T47D (cell line): ENCODE results near the gene MCAT.

Experiments
- DNase-seq, 2 experiments: peaks; one replicate each; pipeline versions ENCODE4 v3.0.0 to v3.0.0-alpha.2; 2011 to 2012; ENCODE audit warnings: low read depth in 1 of 2, low spot score in 1 of 2
- JUND ChIP-seq: IDR thresholded peaks from 2 replicates; pipeline ENCODE4 v1.6.1; 2012; ENCODE audit warnings: low read depth
- in situ Hi-C: cut with HindIII; loops from 2 replicates; pipeline ENCODE4 v1.10.0; 2016; ENCODE audit warnings: low sequenced_read_pairs, low pct_unique_long_range_greater_than_20kb

The MCAT gene

DNA sequence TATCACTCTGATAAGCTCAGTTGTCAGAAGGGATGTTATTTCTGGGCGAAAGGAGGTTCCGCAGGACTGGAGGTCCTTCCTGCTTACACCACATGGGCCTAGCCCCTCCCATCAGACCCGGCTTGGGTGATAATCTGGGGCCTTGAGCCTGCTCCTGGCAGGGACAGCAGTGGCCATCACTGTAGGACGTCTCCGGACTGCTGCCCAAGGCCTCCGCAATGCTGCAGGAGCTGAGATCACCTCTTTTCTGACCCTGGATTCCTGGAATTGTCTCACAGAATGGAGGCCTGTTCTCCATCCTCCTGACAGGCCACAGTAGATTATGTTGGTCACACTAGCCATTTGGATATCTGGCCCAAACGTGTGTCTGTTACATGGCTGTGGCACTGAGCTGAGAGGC, 41.9 kb downstream of the MCAT start:
- TF ChIP-seq JUND, result no peak
- in situ Hi-C loops, result no loop called here
- no peak for DNase-seq

DNA sequence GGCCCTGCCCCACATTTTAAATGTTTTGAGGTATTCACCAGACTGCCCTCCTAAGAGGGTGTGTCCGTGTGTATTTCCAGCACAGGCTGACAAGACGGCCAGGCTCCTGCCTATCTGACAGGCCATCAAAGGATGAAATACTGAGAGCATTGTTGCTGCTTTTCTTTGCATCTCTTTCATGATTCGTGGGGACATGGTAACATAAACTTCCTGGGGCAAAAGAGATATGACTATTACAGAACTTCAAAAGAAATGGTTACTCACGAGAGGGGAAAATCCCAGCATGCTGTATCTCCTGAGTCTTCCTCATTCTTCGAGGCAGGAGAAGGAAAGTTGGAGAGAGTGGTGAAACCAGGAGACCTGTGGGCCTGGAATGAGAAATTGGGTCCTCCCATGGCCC, 43.0 kb downstream of the MCAT start:
- DNase-seq, result no peak
- in situ Hi-C loops, result no loop called here

GRCh38 chr22:43099095-43099494, 44.1 kb downstream of the MCAT start:
- DNase-seq, result no peak
- TF ChIP-seq JUND, result no peak
- in situ Hi-C loops, result no loop called here

More for the DNA sequence above, 43.0 kb downstream of the MCAT start:
- TF ChIP-seq JUND, result no peak

DNA sequence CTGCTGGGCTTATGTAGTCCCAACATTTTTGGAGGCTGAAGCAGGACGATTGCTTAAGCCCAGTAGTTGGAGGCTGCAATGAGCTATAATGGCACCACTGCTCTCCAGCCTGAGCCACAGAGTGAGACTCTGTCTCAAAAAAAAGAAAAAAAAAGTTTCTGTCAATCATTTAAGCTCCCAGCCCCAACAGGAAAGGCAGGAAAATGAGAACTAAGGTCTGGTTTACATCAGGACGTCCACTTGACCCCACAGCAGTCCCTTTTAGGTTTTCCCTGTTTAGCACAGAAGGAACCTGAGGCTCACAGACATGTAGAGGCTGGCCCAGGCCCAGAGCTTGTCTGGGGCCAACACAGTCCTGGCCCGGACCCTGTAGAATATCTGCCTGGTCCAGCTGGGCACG, 44.8 kb downstream of the MCAT start:
- no peak for DNase-seq
- TF ChIP-seq JUND, result no peak
- in situ Hi-C loops, result no loop called here

GRCh38 chr22:43096420-43096819, 46.8 kb downstream of the MCAT start:
- DNase-seq, result no peak
- in situ Hi-C loops, result no loop called here
- no peak for TF ChIP-seq JUND

DNA sequence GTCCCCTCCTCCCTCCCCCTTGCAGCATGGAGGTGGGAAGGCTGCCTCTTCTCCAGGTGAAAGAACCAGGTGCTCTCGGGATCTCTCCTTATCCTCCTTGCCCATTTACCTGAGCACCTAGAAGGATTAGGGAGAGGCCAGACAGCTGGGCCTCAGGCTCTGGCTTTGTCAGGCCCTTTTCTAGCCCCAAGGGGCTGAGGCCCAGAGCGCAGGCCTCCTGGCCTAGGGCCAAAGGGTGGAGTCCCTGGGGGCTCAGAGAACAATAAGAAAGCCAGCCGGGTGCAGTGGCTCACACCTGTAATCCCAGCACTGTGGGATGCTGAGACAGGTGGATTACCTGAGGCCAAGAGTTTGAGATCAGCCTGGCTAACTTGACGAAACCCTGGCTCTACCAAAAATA, 48.6 kb downstream of the MCAT start:
- no peak for DNase-seq
- in situ Hi-C loops, result no loop called here
- TF ChIP-seq JUND, result no peak

DNA sequence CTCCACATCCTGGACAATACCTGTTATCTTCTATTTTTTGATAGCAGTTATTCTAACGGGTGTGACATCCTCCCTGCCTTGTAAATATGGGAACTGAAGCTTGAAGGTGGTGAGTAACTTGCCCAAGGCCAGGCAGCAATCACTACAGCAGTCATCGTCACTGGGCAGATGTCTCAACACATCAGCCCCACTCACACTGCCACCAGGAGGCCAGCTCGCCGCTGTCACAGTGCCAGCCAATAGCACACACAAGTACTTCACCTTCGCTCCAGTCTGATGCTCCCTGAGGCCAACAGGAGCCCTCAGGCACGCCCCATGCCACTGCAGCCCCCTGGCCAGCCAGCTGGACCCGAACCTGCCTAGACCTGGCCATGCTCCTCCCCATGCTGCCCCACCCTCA, 49.1 kb downstream of the MCAT start:
- no peak for TF ChIP-seq JUND
- no peak for DNase-seq
- in situ Hi-C loops, result no loop called here

DNA sequence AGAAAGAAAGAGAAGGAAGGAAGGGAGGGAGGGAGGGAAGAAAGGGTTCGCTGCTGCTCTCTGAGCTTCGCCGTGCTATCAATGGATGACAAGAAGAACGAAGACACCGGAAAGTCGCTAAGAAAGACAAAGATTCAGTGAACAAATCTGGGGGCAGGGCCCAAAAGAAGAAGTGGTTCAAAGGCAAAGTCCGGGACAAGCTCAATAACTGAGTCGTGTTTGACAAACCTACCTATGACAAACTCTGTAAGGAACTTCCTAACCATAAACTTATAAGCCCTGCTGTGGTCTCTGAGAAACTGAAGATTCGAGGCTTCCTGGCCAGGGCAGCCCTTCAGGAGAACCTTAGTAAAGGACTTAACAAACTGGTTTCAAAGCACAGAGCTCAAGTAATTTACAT, 51.1 kb downstream of the MCAT start:
- no peak for TF ChIP-seq JUND
- no peak for DNase-seq
- in situ Hi-C loops, result no loop called here

DNA sequence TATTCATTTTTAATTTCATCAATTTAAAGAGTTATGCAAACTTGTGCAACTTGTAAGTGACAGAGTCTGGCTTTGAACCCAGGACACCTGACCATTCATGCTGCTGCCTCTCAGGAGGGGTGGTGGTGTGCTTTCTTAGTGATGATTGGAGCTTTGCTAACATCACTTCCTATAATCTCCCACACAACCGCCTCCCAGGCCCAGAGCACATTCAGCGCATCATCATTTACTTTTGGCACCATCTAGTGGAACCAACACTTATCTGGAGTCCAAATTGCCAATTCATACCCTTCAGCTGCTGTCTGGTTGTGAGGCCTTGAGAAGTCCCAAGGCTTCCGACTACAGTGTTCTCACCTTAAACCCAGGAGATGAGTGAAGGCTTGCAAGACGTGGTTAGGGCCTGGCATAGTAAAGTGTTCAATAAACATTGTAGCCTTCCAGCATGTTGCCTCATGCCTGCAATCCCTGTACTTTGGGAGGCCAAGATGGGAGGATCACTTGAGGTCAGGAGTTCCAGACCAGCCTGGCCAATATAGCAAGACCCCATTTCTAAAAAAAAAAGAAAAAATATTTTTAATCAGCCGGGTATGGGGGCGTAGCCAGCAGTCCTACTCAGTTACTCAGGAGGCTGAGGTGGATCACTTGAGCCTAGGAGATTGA, 52.9 kb downstream of the MCAT start:
- peak; percentile 65 to 91 for DNase-seq
- TF ChIP-seq JUND, result no peak
- in situ Hi-C loops, result no loop called here

- in situ Hi-C loops, result no loop called here
- TF ChIP-seq JUND, result no peak
- peak; percentile 84 to 86 for DNase-seq
Observed at GRCh38 chr22:43088984-43089717, 54.0 kb downstream of the MCAT start, which contains the start of gene TTLL1. TSS of gene TTLL1 (minus strand) at chr22:43089391. CDS start at chr22:43075586, 13,805 bp downstream.

GRCh38 chr22:43088627-43088983, 54.6 kb downstream of the MCAT start:
- in situ Hi-C loops, result no loop called here
- no peak for TF ChIP-seq JUND
- no peak for DNase-seq

GRCh38 chr22:43085658-43086606, 57.3 kb downstream of the MCAT start:
- TF ChIP-seq JUND, result no peak
- no peak for DNase-seq
- in situ Hi-C loops, result no loop called here
